ENCODE data around the gene NECTIN4.

NECTIN4 gene

DNA sequence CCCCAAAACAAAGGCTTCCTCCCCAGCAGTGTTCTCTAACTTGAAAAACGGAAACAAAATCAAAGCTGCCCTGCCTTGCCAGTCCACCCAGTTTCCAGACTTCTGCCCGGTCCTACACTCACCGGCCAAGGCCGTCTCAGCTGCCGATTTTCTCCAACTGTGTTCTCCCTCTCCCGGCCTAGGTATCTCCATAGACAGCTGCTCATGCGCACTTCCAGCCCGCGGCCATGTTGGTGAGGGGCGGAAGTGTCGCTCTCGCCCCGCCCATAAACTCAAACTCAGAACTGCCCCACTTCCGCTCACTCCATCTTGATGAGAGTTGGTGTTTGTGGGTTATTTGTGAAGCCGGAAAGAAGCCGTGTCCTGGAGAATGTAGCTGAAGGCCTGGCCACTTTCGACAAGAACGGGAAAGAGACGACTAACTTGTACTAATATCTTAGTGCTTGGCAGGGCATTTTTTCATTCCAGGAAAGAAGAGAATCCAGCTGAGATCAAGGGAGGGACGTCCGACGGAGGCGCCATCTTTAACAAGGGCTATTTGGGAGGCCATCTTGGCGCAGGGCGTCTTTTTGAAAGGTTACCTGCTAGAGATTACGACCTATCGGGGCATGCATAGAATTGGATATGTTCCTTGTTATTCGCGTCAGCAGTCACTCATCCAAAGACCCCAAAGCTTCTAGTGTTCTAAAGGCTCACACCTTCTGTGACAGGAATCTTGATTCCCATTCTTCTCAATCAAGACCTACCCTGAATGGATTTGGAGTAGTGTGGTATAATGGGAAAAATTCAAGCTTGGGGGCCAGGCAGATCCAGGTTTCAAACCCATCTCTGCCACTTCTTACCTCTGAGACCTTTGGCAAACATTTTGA is 43.4 kb downstream of the NECTIN4 start, which contains the start of gene USF1:
Gene USF1 (minus strand): TSS at position 242 of the 869 bp plus-strand sequence. CDS start 2,702 bp downstream, outside the sequence.
- TF ChIP-seq TAF1 (IDR thresholded peaks at IDR 0.05; ENCODE audit: low read depth), result peak; percentile 96
- peak; percentile 96 for TF ChIP-seq YY1 (IDR thresholded peaks at IDR 0.05; ENCODE audit: low read depth)
- TF ChIP-seq, protein P1, sequence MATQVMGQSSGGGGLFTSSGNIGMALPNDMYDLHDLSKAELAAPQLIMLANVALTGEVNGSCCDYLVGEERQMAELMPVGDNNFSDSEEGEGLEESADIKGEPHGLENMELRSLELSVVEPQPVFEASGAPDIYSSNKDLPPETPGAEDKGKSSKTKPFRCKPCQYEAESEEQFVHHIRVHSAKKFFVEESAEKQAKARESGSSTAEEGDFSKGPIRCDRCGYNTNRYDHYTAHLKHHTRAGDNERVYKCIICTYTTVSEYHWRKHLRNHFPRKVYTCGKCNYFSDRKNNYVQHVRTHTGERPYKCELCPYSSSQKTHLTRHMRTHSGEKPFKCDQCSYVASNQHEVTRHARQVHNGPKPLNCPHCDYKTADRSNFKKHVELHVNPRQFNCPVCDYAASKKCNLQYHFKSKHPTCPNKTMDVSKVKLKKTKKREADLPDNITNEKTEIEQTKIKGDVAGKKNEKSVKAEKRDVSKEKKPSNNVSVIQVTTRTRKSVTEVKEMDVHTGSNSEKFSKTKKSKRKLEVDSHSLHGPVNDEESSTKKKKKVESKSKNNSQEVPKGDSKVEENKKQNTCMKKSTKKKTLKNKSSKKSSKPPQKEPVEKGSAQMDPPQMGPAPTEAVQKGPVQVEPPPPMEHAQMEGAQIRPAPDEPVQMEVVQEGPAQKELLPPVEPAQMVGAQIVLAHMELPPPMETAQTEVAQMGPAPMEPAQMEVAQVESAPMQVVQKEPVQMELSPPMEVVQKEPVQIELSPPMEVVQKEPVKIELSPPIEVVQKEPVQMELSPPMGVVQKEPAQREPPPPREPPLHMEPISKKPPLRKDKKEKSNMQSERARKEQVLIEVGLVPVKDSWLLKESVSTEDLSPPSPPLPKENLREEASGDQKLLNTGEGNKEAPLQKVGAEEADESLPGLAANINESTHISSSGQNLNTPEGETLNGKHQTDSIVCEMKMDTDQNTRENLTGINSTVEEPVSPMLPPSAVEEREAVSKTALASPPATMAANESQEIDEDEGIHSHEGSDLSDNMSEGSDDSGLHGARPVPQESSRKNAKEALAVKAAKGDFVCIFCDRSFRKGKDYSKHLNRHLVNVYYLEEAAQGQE (IDR thresholded peaks at IDR 0.05; ENCODE audit: low read depth), result no peak
- no peak for TF ChIP-seq EP300 (IDR thresholded peaks at IDR 0.05; ENCODE audit: borderline replicate concordance)
- 0 out of 2 replicates have a peak, but pooled peaks have one; percentile 26 for TF ChIP-seq TCF12 (IDR thresholded peaks at IDR 0.05; ENCODE audit: low read depth)
- TF ChIP-seq, protein P2, sequence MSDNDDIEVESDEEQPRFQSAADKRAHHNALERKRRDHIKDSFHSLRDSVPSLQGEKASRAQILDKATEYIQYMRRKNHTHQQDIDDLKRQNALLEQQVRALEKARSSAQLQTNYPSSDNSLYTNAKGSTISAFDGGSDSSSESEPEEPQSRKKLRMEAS (IDR thresholded peaks at IDR 0.05), result peak; percentile 31; the same call in 1 of the 2 replicates
- peak; percentile 82; the same call in 1 of the 2 replicates for TF ChIP-seq EGR1 (IDR thresholded peaks at IDR 0.05)
- TF ChIP-seq ZBTB7A (IDR thresholded peaks at IDR 0.05; ENCODE audit: low read depth), result no peak
- TF ChIP-seq CREB1 (IDR thresholded peaks at IDR 0.05; ENCODE audit: low read depth), result peak; percentile 42; the same call in 1 of the 2 replicates

DNA sequence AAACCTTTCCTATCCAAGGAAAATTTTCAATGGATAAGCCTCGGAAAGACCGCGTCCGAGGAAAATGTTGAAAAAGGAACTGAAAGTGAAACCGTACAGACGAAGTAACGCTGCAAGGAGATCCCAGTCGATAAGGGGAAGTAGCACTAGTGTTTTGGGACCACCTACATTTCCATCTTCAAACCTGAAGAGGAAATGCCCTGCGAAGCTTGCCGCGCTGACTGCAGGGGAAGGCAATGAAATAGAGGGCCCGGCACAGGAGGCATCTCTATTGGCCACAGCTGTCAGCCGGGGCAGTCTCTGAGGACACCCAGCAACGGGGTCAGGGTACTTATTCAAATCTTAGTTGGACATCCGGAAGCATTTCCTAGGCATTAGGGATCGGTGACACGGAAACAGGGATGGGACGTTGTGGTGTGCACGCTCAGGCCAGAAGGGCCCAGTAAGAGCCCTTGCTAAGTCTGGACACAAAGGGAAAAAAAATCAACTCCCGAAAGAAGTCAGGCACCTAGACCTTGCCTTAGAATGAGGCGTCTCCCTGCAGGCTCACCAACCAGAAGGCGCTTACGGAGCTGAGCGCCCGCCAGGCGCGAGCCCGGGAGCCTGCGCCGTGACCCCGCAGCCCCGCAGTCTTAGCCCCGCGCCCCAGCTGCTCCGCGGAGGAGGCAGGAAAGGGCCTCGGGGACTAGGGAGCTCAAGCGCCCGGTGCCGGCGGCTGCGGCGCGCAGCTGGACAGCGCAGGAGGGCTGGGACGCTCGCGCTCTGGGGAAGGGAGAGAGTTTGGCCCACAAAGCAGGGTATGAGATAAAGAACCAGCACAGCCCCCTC is 44.2 kb downstream of the NECTIN4 start:
- no peak for TF ChIP-seq YY1 (IDR thresholded peaks at IDR 0.05; ENCODE audit: low read depth)
- TF ChIP-seq TAF1 (IDR thresholded peaks at IDR 0.05; ENCODE audit: low read depth), result no peak
- TF ChIP-seq NFIC (IDR thresholded peaks at IDR 0.05), result peak; percentile 9; the same call in 1 of the 2 replicates
- no peak for TF ChIP-seq RAD21 (IDR thresholded peaks at IDR 0.05; ENCODE audit: low read depth)
- TF ChIP-seq, protein P1 (IDR thresholded peaks at IDR 0.05; ENCODE audit: low read depth), result 0 out of 2 replicates have a peak, but pooled peaks have one; percentile 29
- TF ChIP-seq TEAD4 (IDR thresholded peaks at IDR 0.05), result 0 out of 2 replicates have a peak, but pooled peaks have one; percentile 9

DNA sequence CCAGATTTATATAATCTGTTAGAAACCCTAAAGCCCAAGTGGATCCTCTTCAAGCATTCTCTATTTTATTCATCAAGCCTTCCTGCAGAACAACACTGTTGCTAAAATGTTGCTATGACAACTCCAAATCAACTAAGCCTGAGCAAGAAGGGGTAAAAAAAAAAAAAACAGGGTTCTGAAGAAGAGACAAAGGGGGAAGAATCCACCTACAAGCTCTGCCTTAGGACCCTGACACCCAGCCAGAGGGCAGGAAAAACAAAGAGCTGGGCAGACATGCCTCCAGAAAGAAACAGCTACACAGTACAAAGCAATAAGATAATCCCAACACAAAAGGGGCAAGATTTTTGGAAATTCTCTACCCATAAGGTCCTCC is 44.8 kb downstream of the NECTIN4 start:
- TF ChIP-seq YY1 (IDR thresholded peaks at IDR 0.05; ENCODE audit: low read depth) (no peak), FOXM1 (IDR thresholded peaks at IDR 0.05; ENCODE audit: borderline replicate concordance, low read depth) (no peak), TAF1 (IDR thresholded peaks at IDR 0.05; ENCODE audit: low read depth) (no peak), TCF12 (IDR thresholded peaks at IDR 0.05; ENCODE audit: low read depth) (no peak), NFIC (IDR thresholded peaks at IDR 0.05) (no peak), CREB1 (IDR thresholded peaks at IDR 0.05; ENCODE audit: low read depth) (no peak), ZBTB7A (IDR thresholded peaks at IDR 0.05; ENCODE audit: low read depth) (no peak), EP300 (IDR thresholded peaks at IDR 0.05; ENCODE audit: borderline replicate concordance) (no peak), TEAD4 (IDR thresholded peaks at IDR 0.05) (no peak), RAD21 (IDR thresholded peaks at IDR 0.05; ENCODE audit: low read depth) (no peak), CEBPB (IDR thresholded peaks at IDR 0.05) (no peak), EGR1 (IDR thresholded peaks at IDR 0.05) (no peak)
- TF ChIP-seq, protein P1 (IDR thresholded peaks at IDR 0.05; ENCODE audit: low read depth), result no peak
- TF ChIP-seq, protein P3, sequence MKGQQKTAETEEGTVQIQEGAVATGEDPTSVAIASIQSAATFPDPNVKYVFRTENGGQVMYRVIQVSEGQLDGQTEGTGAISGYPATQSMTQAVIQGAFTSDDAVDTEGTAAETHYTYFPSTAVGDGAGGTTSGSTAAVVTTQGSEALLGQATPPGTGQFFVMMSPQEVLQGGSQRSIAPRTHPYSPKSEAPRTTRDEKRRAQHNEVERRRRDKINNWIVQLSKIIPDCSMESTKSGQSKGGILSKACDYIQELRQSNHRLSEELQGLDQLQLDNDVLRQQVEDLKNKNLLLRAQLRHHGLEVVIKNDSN (IDR thresholded peaks at IDR 0.05), result no peak
- TF ChIP-seq, protein P2 (IDR thresholded peaks at IDR 0.05), result no peak

DNA sequence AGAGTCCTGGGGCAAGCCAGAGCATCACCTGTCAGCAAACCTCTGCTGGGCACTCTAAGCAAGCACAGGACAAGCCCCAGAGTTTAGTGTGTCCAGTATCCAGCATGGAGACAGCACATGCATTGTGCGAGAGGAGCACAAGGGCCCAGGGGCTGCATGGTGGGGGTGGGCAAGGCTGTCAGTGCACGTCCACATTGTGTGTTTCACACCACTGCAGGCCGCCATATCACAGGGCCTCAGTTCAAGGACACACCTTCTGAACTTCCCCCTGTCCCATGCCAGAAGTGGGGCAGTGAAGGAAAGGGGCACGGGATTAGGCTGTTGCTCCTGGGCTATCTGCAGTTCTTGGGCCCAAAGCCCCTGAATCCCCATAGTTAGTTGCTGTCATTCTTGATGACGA is 49.8 kb downstream of the NECTIN4 start:
- no peak for TF ChIP-seq CEBPB (IDR thresholded peaks at IDR 0.05)
- no peak for TF ChIP-seq TEAD4 (IDR thresholded peaks at IDR 0.05)
- no peak for TF ChIP-seq EP300 (IDR thresholded peaks at IDR 0.05; ENCODE audit: borderline replicate concordance)
- no peak for TF ChIP-seq FOXM1 (IDR thresholded peaks at IDR 0.05; ENCODE audit: borderline replicate concordance, low read depth)
- TF ChIP-seq, protein P1 (IDR thresholded peaks at IDR 0.05; ENCODE audit: low read depth), result no peak
- TF ChIP-seq, protein P3 (IDR thresholded peaks at IDR 0.05), result no peak
- no peak for TF ChIP-seq NFIC (IDR thresholded peaks at IDR 0.05)
- no peak for TF ChIP-seq EGR1 (IDR thresholded peaks at IDR 0.05)
